Measurements from ENCODE around the gene CA10. TPM values are rescaled to one million over a fixed set of nuclear protein-coding genes. Genes with fewer than 3 reads are reported as not detected.

Gene CA10
- total RNA-seq, 1 donor from 2014 or later: 1.3 TPM

GRCh38 chr17:51627779-51628178 is 530.7 kb downstream of the CA10 start:
- no peaks in the 10 kb centered on the region for H3K36me3 Mint-ChIP-seq (ENCODE audit: unreplicated experiment)
- no peaks in the 10 kb centered on the region for H3K27me3 Mint-ChIP-seq (ENCODE audit: unreplicated experiment)
- no peak overlapping the region for H3K4me3 Mint-ChIP-seq (ENCODE audit: unreplicated experiment)
- no peak overlapping the region for H3K27ac Mint-ChIP-seq (ENCODE audit: unreplicated experiment)
- no peak for DNase-seq
- TF ChIP-seq CTCF (IDR thresholded peaks at IDR 0.05; ENCODE audit: partially characterized antibody, unreplicated experiment): no peak
- no peaks in the 10 kb centered on the region for H3K9me3 Mint-ChIP-seq (ENCODE audit: unreplicated experiment)
- H3K4me1 Mint-ChIP-seq (ENCODE audit: low read depth, unreplicated experiment): no peaks in the 10 kb centered on the region

- Mint-ChIP-seq H3K9me3 (ENCODE audit: unreplicated experiment) (peaks cover 1% of the 10 kb centered on the region), H3K36me3 (ENCODE audit: unreplicated experiment) (no peaks in the 10 kb centered on the region), H3K4me3 (ENCODE audit: unreplicated experiment) (no peak overlapping the region), H3K27ac (ENCODE audit: unreplicated experiment) (no peak overlapping the region), H3K27me3 (ENCODE audit: unreplicated experiment) (no peaks in the 10 kb centered on the region), H3K4me1 (ENCODE audit: low read depth, unreplicated experiment) (no peaks in the 10 kb centered on the region)
- DNase-seq: no peak
- no peak for TF ChIP-seq CTCF (IDR thresholded peaks at IDR 0.05; ENCODE audit: partially characterized antibody, unreplicated experiment)
Measured at GRCh38 chr17:51618476-51618875, 540.0 kb downstream of the CA10 start.

- peaks cover 1% of the 10 kb centered on the region for H3K9me3 Mint-ChIP-seq (ENCODE audit: unreplicated experiment)
- no peak for DNase-seq
- TF ChIP-seq CTCF (IDR thresholded peaks at IDR 0.05; ENCODE audit: partially characterized antibody, unreplicated experiment): no peak
- H3K27me3 Mint-ChIP-seq (ENCODE audit: unreplicated experiment): no peaks in the 10 kb centered on the region
- no peaks in the 10 kb centered on the region for H3K36me3 Mint-ChIP-seq (ENCODE audit: unreplicated experiment)
- H3K27ac Mint-ChIP-seq (ENCODE audit: unreplicated experiment): no peak overlapping the region
- no peak overlapping the region for H3K4me3 Mint-ChIP-seq (ENCODE audit: unreplicated experiment)
- H3K4me1 Mint-ChIP-seq (ENCODE audit: low read depth, unreplicated experiment): no peaks in the 10 kb centered on the region
Measured at GRCh38 chr17:51617986-51618385, 540.5 kb downstream of the CA10 start.

- peaks cover 2% of the 10 kb centered on the region for H3K27me3 Mint-ChIP-seq (ENCODE audit: unreplicated experiment)
Measured at GRCh38 chr17:51613255-51613654, 545.3 kb downstream of the CA10 start.

GRCh38 chr17:51612692-51613091 is 545.8 kb downstream of the CA10 start:
- TF ChIP-seq CTCF (IDR thresholded peaks at IDR 0.05; ENCODE audit: partially characterized antibody, unreplicated experiment): no peak
- Mint-ChIP-seq H3K27ac (ENCODE audit: unreplicated experiment) (no peak overlapping the region), H3K36me3 (ENCODE audit: unreplicated experiment) (no peaks in the 10 kb centered on the region), H3K27me3 (ENCODE audit: unreplicated experiment) (peaks cover 2% of the 10 kb centered on the region), H3K4me3 (ENCODE audit: unreplicated experiment) (no peak overlapping the region), H3K9me3 (ENCODE audit: unreplicated experiment) (peaks cover 1% of the 10 kb centered on the region), H3K4me1 (ENCODE audit: low read depth, unreplicated experiment) (peaks cover 12% of the 10 kb centered on the region)
- DNase-seq: no peak

More at GRCh38 chr17:51613255-51613654, 545.3 kb downstream of the CA10 start:
- Mint-ChIP-seq H3K27ac (ENCODE audit: unreplicated experiment) (no peak overlapping the region), H3K4me1 (ENCODE audit: low read depth, unreplicated experiment) (peaks cover 12% of the 10 kb centered on the region), H3K36me3 (ENCODE audit: unreplicated experiment) (no peaks in the 10 kb centered on the region), H3K4me3 (ENCODE audit: unreplicated experiment) (no peak overlapping the region), H3K9me3 (ENCODE audit: unreplicated experiment) (peaks cover 1% of the 10 kb centered on the region)
- no peak for TF ChIP-seq CTCF (IDR thresholded peaks at IDR 0.05; ENCODE audit: partially characterized antibody, unreplicated experiment)
- no peak for DNase-seq

Data from glutamatergic neuron (in vitro differentiated cells).